Gastrocnemius medialis (tissue), 4 donors: Measurements from ENCODE around the gene RALGAPA2. TPM values are rescaled to one million over a fixed set of nuclear protein-coding genes. Genes with fewer than 3 reads are reported as not detected.

Experiments used
- ATAC-seq, 2 donors: fragments of 150-250 bp; one replicate each; pipeline ENCODE4 v1.9.1; 2016
- DNase-seq, 2 donors: peaks; one replicate each; pipeline ENCODE4 v3.0.0-alpha.2; 2019
- H3K27ac ChIP-seq, 4 donors: fragments of 200-600 bp; sonication (generic); 1 replicate in 1 of 4; 2 replicates in 3 of 4; pipeline ENCODE4 v1.5.1; 2016 to 2018; ENCODE audit warnings: mild to moderate bottlenecking in 2 of 4, moderate library complexity in 1 of 4
- H3K27me3 ChIP-seq, 3 donors: fragments of 200-600 bp; sonication (generic) in 2 of 3; 1 replicate in 1 of 3; 2 replicates in 2 of 3; pipeline versions ENCODE4 v1.5.1 to v1.6.0; 2016 to 2019; ENCODE audit warnings: mild to moderate bottlenecking in 1 of 3, moderate library complexity in 1 of 3
- H3K36me3 ChIP-seq, 2 donors: fragments of 200-600 bp; sonication (generic) in 1 of 2; one replicate each; pipeline ENCODE4 v1.5.1; 2017 to 2018
- H3K4me1 ChIP-seq, 2 donors: fragments of 200-600 bp; sonication (generic) in 1 of 2; one replicate each; pipeline ENCODE4 v1.5.1; 2016 to 2017; ENCODE audit warnings: mild to moderate bottlenecking in 2 of 2
- H3K4me3 ChIP-seq, 4 donors: fragments of 200-600 bp; sonication (generic) in 3 of 4; 1 replicate in 1 of 4; 2 replicates in 3 of 4; pipeline ENCODE4 v1.5.1; 2016 to 2019; ENCODE audit warnings: mild to moderate bottlenecking in 2 of 4
- H3K9me3 ChIP-seq, 3 donors: fragments of 200-600 bp; sonication (generic) in 2 of 3; 1 replicate in 1 of 3; 2 replicates in 2 of 3; pipeline ENCODE4 v1.5.1; 2016 to 2019
- POLR2A ChIP-seq, 2 donors: fragments of 450-650 bp; IDR thresholded peaks; one replicate each; pipeline ENCODE4 v1.6.1; 2017; ENCODE audit warnings: antibody characterized with exemption in 2 of 2, mild to moderate bottlenecking in 2 of 2, moderate library complexity in 2 of 2
- in situ Hi-C, 4 donors: fragments of 200-750 bp; cut with MboI; loops; one replicate each; pipeline versions ENCODE4 v1.15.0 to v1.8.0; 2017; ENCODE audit warnings: low sequenced_read_pairs in 4 of 4
- intact Hi-C: fragments of 100-400 bp; cut with DNase I; formaldehyde crosslinking; loops from one replicate; pipeline ENCODE4 v1.15.1; 2023; ENCODE audit warnings: low total_unique reads
- total RNA-seq, 4 donors: library from RNA; depleted of rRNA; stranded (reverse); fragments of >200 nt; gene quantifications; one replicate each; pipeline versions ENCODE4 v1.1.0 to v1.2.3, GENCODE V29; 2016
- TF ChIP-seq, protein P1 (sequence below), 5 experiments: fragments of 450-650 bp in 3 of 5; fragments of 200-600 bp in 2 of 5; sonication (generic) in 2 of 5; IDR thresholded peaks in 4 of 5; conservative IDR thresholded peaks in 1 of 5; 1 replicate in 4 of 5; 2 replicates in 1 of 5; pipeline ENCODE4 v1.5.1; 2016 to 2019; ENCODE audit warnings: antibody characterized with exemption in 5 of 5, mild to moderate bottlenecking in 3 of 5, moderate library complexity in 3 of 5

RALGAPA2 gene
- total RNA-seq, 4 donors from 2014 or later: 43.2 to 56.9 (median 52.0) TPM

DNA sequence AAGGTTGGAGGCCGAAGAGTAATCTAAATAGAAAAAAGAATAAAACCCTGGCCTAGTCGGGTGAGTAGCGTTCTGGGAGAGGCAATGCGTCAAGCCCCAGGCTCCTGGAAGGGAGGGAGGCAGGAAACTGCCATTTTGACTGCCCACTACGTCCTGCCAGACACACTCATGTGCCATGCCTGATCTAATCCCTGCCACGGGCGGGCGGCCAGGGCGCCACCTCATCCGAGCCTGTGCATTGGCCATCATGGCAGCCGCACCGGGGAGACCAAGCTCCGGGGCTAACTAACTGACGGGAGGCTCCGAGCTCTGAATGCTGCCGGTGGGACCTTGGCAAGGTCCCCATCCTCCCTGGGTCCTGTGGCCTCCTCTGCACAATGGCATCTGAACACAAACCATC is 275.8 kb downstream of the RALGAPA2 start:
- no peak for DNase-seq
- TF ChIP-seq, protein P1, sequence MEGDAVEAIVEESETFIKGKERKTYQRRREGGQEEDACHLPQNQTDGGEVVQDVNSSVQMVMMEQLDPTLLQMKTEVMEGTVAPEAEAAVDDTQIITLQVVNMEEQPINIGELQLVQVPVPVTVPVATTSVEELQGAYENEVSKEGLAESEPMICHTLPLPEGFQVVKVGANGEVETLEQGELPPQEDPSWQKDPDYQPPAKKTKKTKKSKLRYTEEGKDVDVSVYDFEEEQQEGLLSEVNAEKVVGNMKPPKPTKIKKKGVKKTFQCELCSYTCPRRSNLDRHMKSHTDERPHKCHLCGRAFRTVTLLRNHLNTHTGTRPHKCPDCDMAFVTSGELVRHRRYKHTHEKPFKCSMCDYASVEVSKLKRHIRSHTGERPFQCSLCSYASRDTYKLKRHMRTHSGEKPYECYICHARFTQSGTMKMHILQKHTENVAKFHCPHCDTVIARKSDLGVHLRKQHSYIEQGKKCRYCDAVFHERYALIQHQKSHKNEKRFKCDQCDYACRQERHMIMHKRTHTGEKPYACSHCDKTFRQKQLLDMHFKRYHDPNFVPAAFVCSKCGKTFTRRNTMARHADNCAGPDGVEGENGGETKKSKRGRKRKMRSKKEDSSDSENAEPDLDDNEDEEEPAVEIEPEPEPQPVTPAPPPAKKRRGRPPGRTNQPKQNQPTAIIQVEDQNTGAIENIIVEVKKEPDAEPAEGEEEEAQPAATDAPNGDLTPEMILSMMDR (IDR thresholded peaks at IDR 0.05 in 4 of 5, conservative IDR thresholded peaks at IDR 0.05 in 1 of 5): no peak
- no peak for TF ChIP-seq POLR2A (IDR thresholded peaks at IDR 0.05)
- intact Hi-C loops (no loop called here), in situ Hi-C loops (no loop called here)
- no peaks in the 10 kb centered on the region for H3K27me3 ChIP-seq
- no peak overlapping the region for H3K27ac ChIP-seq
- no peaks in the 10 kb centered on the region for H3K9me3 ChIP-seq
- no peaks in the 10 kb centered on the region for H3K4me1 ChIP-seq
- peaks cover 0 to 5% of the 10 kb centered on the region in 2 donors for H3K36me3 ChIP-seq
- no peak for ATAC-seq
- no peak overlapping the region for H3K4me3 ChIP-seq

DNA sequence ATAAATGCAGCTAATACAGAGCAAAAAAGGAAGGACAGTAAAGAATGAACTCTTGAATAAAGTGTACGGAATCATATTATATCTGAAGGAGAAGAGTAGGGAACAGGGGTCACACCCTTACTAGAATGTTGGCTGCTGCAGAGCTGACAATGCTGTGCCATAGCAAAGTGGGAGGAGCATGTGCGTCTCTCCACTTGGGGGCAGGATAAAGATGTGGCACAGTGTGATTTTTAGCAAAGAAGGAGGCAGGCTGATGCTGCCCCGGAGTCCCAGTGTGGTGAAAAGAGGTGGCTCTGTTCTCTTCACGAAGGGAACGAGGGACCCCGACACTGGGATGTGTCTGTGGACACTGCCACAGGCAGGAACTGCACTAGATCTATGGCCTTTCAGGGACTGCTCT is 277.0 kb downstream of the RALGAPA2 start:
- ATAC-seq (no peak), DNase-seq (no peak)
- no peaks in the 10 kb centered on the region for H3K9me3 ChIP-seq
- intact Hi-C loops (no loop called here), in situ Hi-C loops (no loop called here)
- no peaks in the 10 kb centered on the region for H3K27me3 ChIP-seq
- no peak overlapping the region for H3K27ac ChIP-seq
- H3K36me3 ChIP-seq: no peaks in the 10 kb centered on the region
- H3K4me1 ChIP-seq: no peaks in the 10 kb centered on the region
- H3K4me3 ChIP-seq: no peak overlapping the region
- TF ChIP-seq, protein P1 (IDR thresholded peaks at IDR 0.05 in 4 of 5, conservative IDR thresholded peaks at IDR 0.05 in 1 of 5): no peak
- TF ChIP-seq POLR2A (IDR thresholded peaks at IDR 0.05): no peak

- intact Hi-C loops: no loop called here
- Histone ChIP-seq H3K4me1 (peaks cover under 1 to 1% of the 10 kb centered on the region in 2 donors), H3K27ac (no peak overlapping the region), H3K27me3 (no peaks in the 10 kb centered on the region), H3K4me3 (no peak overlapping the region), H3K36me3 (no peaks in the 10 kb centered on the region), H3K9me3 (no peaks in the 10 kb centered on the region)
- DNase-seq (no peak), ATAC-seq (no peak)
- in situ Hi-C loops: no loop called here
- TF ChIP-seq POLR2A (IDR thresholded peaks at IDR 0.05): no peak
- TF ChIP-seq, protein P1 (IDR thresholded peaks at IDR 0.05 in 4 of 5, conservative IDR thresholded peaks at IDR 0.05 in 1 of 5): no peak
Measured at GRCh38 chr20:20432618-20433286, 279.7 kb downstream of the RALGAPA2 start.

GRCh38 chr20:20430066-20430465 is 282.4 kb downstream of the RALGAPA2 start:
- in situ Hi-C loops (no loop called here), intact Hi-C loops (no loop called here)
- Histone ChIP-seq H3K4me3 (no peak overlapping the region), H3K4me1 (peaks cover 8 to 12% of the 10 kb centered on the region in 2 donors), H3K27me3 (no peaks in the 10 kb centered on the region), H3K36me3 (no peaks in the 10 kb centered on the region), H3K27ac (no peak overlapping the region), H3K9me3 (no peaks in the 10 kb centered on the region)
- DNase-seq: no peak
- no peak for ATAC-seq
- TF ChIP-seq, protein P1 (IDR thresholded peaks at IDR 0.05 in 4 of 5, conservative IDR thresholded peaks at IDR 0.05 in 1 of 5): no peak
- no peak for TF ChIP-seq POLR2A (IDR thresholded peaks at IDR 0.05)

DNA sequence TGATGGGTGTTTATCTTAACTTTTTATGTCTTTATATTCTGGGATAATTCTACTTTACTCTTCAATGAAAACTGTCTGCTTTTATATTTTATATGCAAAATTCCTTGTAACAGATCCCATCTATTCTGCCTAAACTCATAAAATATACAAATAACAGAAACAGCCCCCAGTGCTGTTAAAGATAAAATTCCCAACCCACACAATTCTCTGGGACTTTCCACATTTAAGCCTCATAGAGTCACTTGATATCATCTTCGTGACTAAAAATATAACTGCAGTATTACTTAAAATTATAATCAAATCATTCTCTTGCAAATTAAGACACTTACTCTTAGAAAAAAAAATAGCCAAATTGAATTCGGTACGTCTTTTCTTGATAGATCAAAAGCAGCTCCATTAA is 284.4 kb downstream of the RALGAPA2 start:
- Histone ChIP-seq H3K9me3 (no peaks in the 10 kb centered on the region), H3K36me3 (no peaks in the 10 kb centered on the region), H3K27ac (no peak overlapping the region), H3K4me1 (peaks cover 8 to 12% of the 10 kb centered on the region in 2 donors), H3K27me3 (no peaks in the 10 kb centered on the region), H3K4me3 (no peak overlapping the region)
- ATAC-seq (no peak), DNase-seq (no peak)
- in situ Hi-C loops (no loop called here), intact Hi-C loops (no loop called here)
- TF ChIP-seq, protein P1 (IDR thresholded peaks at IDR 0.05 in 4 of 5, conservative IDR thresholded peaks at IDR 0.05 in 1 of 5): no peak
- no peak for TF ChIP-seq POLR2A (IDR thresholded peaks at IDR 0.05)
